Left lung (tissue), 10 donors: Measurements from ENCODE around the gene STAT3. TPM values are rescaled to one million over a fixed set of nuclear protein-coding genes. Genes with fewer than 3 reads are reported as not detected.
A peak's percentile ranks its signal among the peaks of the same experiment; 100 is the strongest.
"Not testable (repeated sequence)": the region's sequence is repeated elsewhere in the genome, so short reads cannot be mapped to it uniquely, and the experiment has no call there.

Experiments used
- ATAC-seq: fragments of 200-7000 bp; cut with Tn5 transposase; one replicate; pipeline ENCODE4 v1.9.1; 2020; ENCODE audit warnings: moderate library complexity
- DNase-seq, 4 donors: peaks; one replicate each; pipeline ENCODE4 v3.0.0-alpha.2; 2013 to 2020
- H3K27ac ChIP-seq, 2 donors: fragments of 200-600 bp; sonication (generic) in 1 of 2; one replicate each; pipeline versions ENCODE4 v1.5.0 to v1.8.0; 2020 to 2021
- H3K27me3 ChIP-seq, 2 donors: fragments of 200-600 bp; sonication (generic) in 1 of 2; one replicate each; pipeline versions ENCODE4 v1.5.0 to v1.8.0; 2020 to 2021
- H3K36me3 ChIP-seq, 2 donors: fragments of 200-600 bp; sonication (generic) in 1 of 2; one replicate each; pipeline versions ENCODE4 v1.5.0 to v1.8.0; 2020 to 2021
- H3K4me1 ChIP-seq, 2 donors: fragments of 200-600 bp; one replicate each; pipeline ENCODE4 v1.8.0; 2021
- H3K4me3 ChIP-seq, 2 donors: fragments of 200-600 bp; sonication (generic) in 1 of 2; one replicate each; pipeline versions ENCODE4 v1.5.0 to v1.8.0; 2020 to 2021; ENCODE audit warnings: mild to moderate bottlenecking in 1 of 2
- H3K9me3 ChIP-seq, 2 donors: fragments of 200-600 bp; sonication (generic) in 1 of 2; one replicate each; pipeline versions ENCODE4 v1.5.0 to v1.8.0; 2020 to 2021
- intact Hi-C, 2 donors: fragments of 100-400 bp; cut with DNase I; formaldehyde crosslinking; loops; one replicate each; pipeline versions ENCODE4 v1.11.2 to v1.14.2; 2022
- polyA plus RNA-seq, 6 donors: library from polyadenylated mRNA; unstranded; fragments of 120-200 nt; gene quantifications; one replicate each; pipeline ENCODE4 v1.2.1, GENCODE V29; 2013; ENCODE audit not compliant: insufficient read length in 6 of 6
- total RNA-seq, 2 donors: library from RNA; stranded (reverse); fragmentation: NEBNext Ultra II Directional; extraction: Animal tissue kit (Norgen Biotek cat#: 25700); gene quantifications; one replicate each; pipeline ENCODE4 v1.2.1, GENCODE V29; 2021
- TF ChIP-seq, protein P1 (sequence below), 2 donors: fragments of 200-600 bp; sonication (generic) in 1 of 2; IDR thresholded peaks; one replicate each; pipeline versions ENCODE4 v1.5.0 to v1.8.0; 2021; ENCODE audit warnings: antibody characterized with exemption in 2 of 2
- donor health status: DM: no; HTN: yes; CAD: no.
- donor health status: DM: no; HTN: no; CAD: no.

STAT3 gene
- total and polyA plus RNA-seq, 8 donors = 75.0 to 271 (median 80.5) TPM

DNA sequence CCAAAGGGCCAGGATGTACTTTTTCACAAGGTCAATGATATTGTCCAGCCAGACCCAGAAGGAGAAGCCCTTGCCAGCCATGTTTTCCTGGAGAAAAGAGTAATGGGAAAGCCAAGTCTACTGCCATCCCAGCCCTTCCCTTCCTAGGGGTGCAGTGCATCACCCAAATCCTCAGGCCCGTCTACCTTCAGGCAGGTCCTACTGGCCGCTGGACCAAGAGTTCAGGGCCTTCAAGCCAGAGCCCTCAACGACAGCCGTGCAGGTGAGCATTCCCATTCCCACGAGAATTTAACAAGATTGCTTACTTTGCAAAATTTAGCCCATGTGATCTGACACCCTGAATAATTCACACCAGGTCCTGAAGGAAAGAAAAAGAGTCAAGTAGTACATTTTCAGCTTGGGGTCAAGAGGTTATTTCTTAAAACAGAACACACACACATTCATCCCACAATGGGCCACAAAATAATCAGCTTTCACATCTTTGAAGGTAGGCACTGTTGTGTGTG, 64.9 kb downstream of the STAT3 start:
- H3K27ac ChIP-seq = peak overlapping the region in 1 of 2 donors; percentile 7
- peaks cover 0 to 100% of the 10 kb centered on the region in 2 donors for H3K36me3 ChIP-seq
- DNase-seq = no peak
- H3K27me3 ChIP-seq = no peaks in the 10 kb centered on the region
- no peaks in the 10 kb centered on the region for H3K9me3 ChIP-seq
- no peak for ATAC-seq
- TF ChIP-seq, protein P1, sequence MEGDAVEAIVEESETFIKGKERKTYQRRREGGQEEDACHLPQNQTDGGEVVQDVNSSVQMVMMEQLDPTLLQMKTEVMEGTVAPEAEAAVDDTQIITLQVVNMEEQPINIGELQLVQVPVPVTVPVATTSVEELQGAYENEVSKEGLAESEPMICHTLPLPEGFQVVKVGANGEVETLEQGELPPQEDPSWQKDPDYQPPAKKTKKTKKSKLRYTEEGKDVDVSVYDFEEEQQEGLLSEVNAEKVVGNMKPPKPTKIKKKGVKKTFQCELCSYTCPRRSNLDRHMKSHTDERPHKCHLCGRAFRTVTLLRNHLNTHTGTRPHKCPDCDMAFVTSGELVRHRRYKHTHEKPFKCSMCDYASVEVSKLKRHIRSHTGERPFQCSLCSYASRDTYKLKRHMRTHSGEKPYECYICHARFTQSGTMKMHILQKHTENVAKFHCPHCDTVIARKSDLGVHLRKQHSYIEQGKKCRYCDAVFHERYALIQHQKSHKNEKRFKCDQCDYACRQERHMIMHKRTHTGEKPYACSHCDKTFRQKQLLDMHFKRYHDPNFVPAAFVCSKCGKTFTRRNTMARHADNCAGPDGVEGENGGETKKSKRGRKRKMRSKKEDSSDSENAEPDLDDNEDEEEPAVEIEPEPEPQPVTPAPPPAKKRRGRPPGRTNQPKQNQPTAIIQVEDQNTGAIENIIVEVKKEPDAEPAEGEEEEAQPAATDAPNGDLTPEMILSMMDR (IDR thresholded peaks at IDR 0.05) = no peak
- H3K4me1 ChIP-seq = peaks cover 0 to 44% of the 10 kb centered on the region in 2 donors
- H3K4me3 ChIP-seq = no peak overlapping the region
- intact Hi-C loops = loop anchor here (5.0 to 10.0 kb wide), 3 partner anchors 81 to 204 kb away; no protein-coding TSS in a partner anchor

DNA sequence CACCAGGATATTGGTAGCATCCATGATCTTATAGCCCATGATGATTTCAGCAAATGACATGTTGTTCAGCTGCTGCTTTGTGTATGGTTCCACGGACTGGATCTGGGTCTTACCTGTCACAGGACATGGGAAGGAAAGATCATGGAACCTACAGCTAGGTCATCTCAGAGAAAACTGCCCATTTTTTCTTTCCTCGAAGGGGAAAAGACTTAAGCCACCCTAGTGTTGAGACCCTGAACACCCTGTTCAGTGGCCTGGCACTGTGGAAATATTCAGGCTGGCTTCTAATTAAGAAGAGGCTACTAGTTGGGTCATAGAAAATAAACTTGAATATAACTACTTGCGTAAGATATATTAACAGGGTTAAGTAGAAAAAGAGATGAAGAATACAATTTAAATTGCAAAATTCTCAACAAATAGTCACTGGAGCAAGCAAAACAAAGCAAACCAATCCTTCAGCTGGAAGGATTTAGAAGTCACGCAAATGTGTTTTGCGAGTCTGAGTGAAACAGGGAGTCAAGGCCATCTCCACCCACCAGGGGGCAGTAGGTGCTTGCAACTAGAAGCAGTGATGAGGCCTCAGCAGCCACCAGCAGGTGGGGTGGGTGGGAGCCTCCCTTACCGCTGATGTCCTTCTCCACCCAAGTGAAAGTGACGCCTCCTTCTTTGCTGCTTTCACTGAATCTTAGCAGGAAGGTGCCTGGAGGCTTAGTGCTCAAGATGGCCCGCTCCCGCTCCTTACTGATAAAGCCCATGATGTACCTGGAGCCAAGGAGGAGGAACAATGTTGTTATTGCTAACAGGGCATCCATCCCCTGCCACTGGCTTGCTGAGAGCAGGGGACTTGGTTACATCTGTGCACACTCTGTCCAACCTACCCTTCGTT, 65.6 kb downstream of the STAT3 start:
- peaks cover 0 to 100% of the 10 kb centered on the region in 2 donors for H3K36me3 ChIP-seq
- H3K27me3 ChIP-seq = no peaks in the 10 kb centered on the region
- intact Hi-C loops = loop anchor here (5.0 to 10.0 kb wide), 3 partner anchors 82 to 205 kb away; no protein-coding TSS in a partner anchor
- H3K27ac ChIP-seq = peak overlapping the region in 1 of 2 donors; percentile 7
- ATAC-seq = peak; percentile 88
- TF ChIP-seq, protein P1 (IDR thresholded peaks at IDR 0.05) = peak; percentile 96 to 98
- peaks cover 0 to 44% of the 10 kb centered on the region in 2 donors for H3K4me1 ChIP-seq
- H3K4me3 ChIP-seq = no peak overlapping the region
- no peaks in the 10 kb centered on the region for H3K9me3 ChIP-seq
- peak; percentile 85 to 93 (median 91) for DNase-seq

DNA sequence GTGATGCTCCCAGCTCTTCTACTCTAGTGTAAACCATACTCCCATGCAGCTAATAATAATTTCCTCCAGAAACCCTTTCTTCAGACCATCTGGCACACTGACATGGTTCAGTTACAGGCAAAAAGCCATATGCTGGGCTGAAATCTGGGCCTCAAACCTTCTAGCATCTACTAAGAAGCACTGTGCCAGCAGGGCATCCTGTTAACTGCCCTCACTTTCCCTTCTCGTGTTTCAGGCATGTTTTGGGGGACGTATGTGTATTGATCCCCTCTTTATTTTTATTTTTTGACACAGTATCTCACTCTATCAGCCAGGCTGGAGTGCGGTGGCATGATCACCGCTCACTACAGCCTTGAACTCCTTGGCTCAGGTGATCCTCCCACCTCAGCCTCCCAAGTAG, 66.7 kb downstream of the STAT3 start:
- H3K27ac ChIP-seq = peak overlapping the region in 1 of 2 donors; percentile 7

DNA sequence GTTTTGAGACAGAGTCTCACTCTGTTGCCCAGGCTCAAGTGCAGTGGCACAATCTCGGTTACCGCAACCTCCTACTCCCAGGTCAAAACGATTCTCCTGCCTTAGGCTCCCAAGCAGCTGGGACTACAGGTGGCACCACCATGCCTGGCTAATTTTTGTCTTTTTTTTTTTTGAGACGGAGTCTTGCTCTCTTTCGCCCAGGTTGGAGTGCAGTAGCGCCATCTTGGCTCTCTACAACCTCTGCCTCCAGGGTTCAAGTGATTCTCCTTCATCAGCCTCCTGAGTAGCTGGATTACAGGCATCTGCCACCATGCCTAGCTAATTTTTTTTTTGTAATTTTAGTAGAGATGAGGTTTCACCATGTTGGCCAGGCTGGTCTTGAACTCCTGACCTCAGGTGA, 70.3 kb downstream of the STAT3 start:
- Histone ChIP-seq H3K27ac (peak overlapping the region in 1 of 2 donors; percentile 63), H3K36me3 (peaks cover 0 to 100% of the 10 kb centered on the region in 2 donors), H3K4me1 (peaks cover 0 to 67% of the 10 kb centered on the region in 2 donors)
- H3K9me3 ChIP-seq, H3K27me3 ChIP-seq, H3K4me3 ChIP-seq, DNase-seq, ATAC-seq, intact Hi-C loops: not testable (repeated sequence)

More for the DNA sequence above, 66.7 kb downstream of the STAT3 start:
- intact Hi-C loops = loop anchor here (5.0 to 10.0 kb wide), 3 partner anchors 83 to 206 kb away; no protein-coding TSS in a partner anchor
- TF ChIP-seq, protein P1 (IDR thresholded peaks at IDR 0.05) = no peak
- H3K9me3 ChIP-seq = no peaks in the 10 kb centered on the region
- DNase-seq = no peak
- H3K4me3 ChIP-seq = no peak overlapping the region
- ATAC-seq = no peak
- no peaks in the 10 kb centered on the region for H3K27me3 ChIP-seq
- peaks cover 0 to 100% of the 10 kb centered on the region in 2 donors for H3K36me3 ChIP-seq
- H3K4me1 ChIP-seq = peaks cover 0 to 44% of the 10 kb centered on the region in 2 donors

DNA sequence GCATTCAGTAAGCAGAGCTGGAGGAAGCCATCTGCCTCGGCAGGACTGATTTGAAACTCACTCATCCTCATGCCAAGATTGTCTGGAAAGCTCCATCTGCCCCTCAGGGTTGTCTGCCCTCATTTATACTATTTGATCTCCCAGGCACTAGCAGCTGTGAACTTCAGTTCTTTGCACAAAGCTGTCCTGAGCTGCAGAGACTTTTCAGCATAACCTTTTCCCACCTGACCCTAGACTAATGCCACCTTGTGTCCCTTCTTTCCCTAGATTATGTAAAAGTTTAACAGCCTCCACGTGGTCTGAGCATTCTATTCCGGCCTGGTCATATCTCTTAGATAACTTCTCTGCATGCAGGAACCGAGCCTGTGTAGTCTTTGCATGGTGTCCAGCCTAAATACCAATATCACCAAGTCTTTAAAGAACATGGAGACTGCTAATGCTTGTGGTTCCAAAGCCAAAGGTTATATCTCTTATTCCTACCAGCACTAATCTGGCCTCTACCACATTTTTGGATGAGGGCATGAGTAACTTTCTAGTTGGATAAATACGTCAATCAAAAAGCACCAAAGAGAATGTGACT, 70.9 kb downstream of the STAT3 start:
- Histone ChIP-seq H3K27me3 (no peaks in the 10 kb centered on the region), H3K27ac (no peak overlapping the region), H3K4me3 (no peak overlapping the region), H3K9me3 (no peaks in the 10 kb centered on the region), H3K36me3 (peaks cover 0 to 100% of the 10 kb centered on the region in 2 donors), H3K4me1 (peaks cover 5 to 67% of the 10 kb centered on the region in 2 donors)
- TF ChIP-seq, protein P1 (IDR thresholded peaks at IDR 0.05) = no peak
- ATAC-seq (no peak), DNase-seq (no peak)
- intact Hi-C loops = no loop called here
